ENCODE results near the gene GHSR.

GRCh38 chr3:172444821-172445220, 3.4 kb downstream of the GHSR start:
- TF ChIP-seq CTCF (IDR thresholded peaks at IDR 0.05) (no peak), POLR2A (IDR thresholded peaks at IDR 0.05) (no peak), POLR2AphosphoS5 (IDR thresholded peaks at IDR 0.05) (no peak)

Data from upper lobe of left lung (tissue), 4 donors.